Natural killer cell treated with Interleukin-12 subunit alpha and Interleukin-12 subunit beta and Interleukin-15 and Interleukin-18, amount 100 ng/mL, for 72 hours (primary cell): ENCODE results near the gene PCSK5. TPM values are rescaled to one million over a fixed set of nuclear protein-coding genes. Genes with fewer than 3 reads are reported as not detected.
"Not testable (repeated sequence)": the region's sequence is repeated elsewhere in the genome, so short reads cannot be mapped to it uniquely, and the experiment has no call there.

ENCODE experiments used
- ATAC-seq, 2 donors: fragments of 150-1000 bp; cut with Tn5 transposase in 1 of 2; sonication (Bioruptor Pico), chemical (Tn5 transposase) in 1 of 2; 2 replicates each; pipeline ENCODE4 v1.10.0; 2021
- DNase-seq: peaks from one replicate; pipeline ENCODE4 v3.0.0; 2022; ENCODE audit warnings: low spot score
- H3K27ac Mint-ChIP-seq, 2 donors: 1 replicate in 1 of 2; 2 replicates in 1 of 2; pipeline ENCODE4 v1.8.0; 2022; ENCODE audit warnings: mixed read lengths in 2 of 2, mild to moderate bottlenecking in 1 of 2, moderate library complexity in 1 of 2
- H3K27me3 Mint-ChIP-seq, 2 donors: 1 replicate in 1 of 2; 2 replicates in 1 of 2; pipeline ENCODE4 v1.8.0; 2022; ENCODE audit warnings: mixed read lengths in 2 of 2
- H3K36me3 Mint-ChIP-seq: one replicate; pipeline ENCODE4 v1.8.0; 2022; ENCODE audit warnings: mixed read lengths
- H3K4me1 Mint-ChIP-seq, 2 donors: 1 replicate in 1 of 2; 2 replicates in 1 of 2; pipeline ENCODE4 v1.8.0; 2022; ENCODE audit warnings: low read depth in 2 of 2, mixed read lengths in 2 of 2, mild to moderate bottlenecking in 1 of 2
- H3K4me3 Mint-ChIP-seq: one replicate; pipeline ENCODE4 v1.8.0; 2022; ENCODE audit warnings: mixed read lengths
- H3K9me3 Mint-ChIP-seq: 2 replicates; pipeline ENCODE4 v1.8.0; 2022; ENCODE audit warnings: mixed read lengths
- total RNA-seq, 2 donors: library from RNA; stranded (reverse); gene quantifications; one replicate each; pipeline ENCODE4 v1.2.3, GENCODE V29; 2022

Gene PCSK5
- total RNA-seq, 2 donors from 2014 or later: 1.7 to 9.9 TPM

DNA sequence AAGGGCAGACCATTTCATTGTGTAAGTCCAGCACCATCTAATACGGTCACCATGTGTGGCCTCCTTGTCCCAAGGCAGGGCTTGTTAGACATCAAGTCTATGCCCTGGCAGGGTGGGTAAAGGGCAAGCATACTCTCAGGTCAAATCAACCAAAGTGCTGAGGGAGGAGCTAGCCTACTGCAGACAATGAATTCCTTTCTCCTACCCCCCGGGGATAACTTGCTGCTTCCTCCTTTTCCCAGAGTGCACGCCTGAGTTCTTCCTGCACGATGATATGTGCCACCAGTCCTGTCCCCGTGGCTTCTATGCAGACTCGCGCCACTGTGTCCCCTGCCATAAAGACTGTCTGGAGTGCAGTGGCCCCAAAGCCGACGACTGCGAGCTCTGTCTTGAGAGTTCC, 432.3 kb downstream of the PCSK5 start:
- no peaks in the 10 kb centered on the region for H3K36me3 Mint-ChIP-seq
- ATAC-seq (no peak), DNase-seq (no peak)
- H3K9me3 Mint-ChIP-seq: no peaks in the 10 kb centered on the region
- H3K27me3 Mint-ChIP-seq: peaks cover 5 to 11% of the 10 kb centered on the region in 2 donors
- no peak overlapping the region for H3K27ac Mint-ChIP-seq
- H3K4me1 Mint-ChIP-seq: no peaks in the 10 kb centered on the region
- no peak overlapping the region for H3K4me3 Mint-ChIP-seq

DNA sequence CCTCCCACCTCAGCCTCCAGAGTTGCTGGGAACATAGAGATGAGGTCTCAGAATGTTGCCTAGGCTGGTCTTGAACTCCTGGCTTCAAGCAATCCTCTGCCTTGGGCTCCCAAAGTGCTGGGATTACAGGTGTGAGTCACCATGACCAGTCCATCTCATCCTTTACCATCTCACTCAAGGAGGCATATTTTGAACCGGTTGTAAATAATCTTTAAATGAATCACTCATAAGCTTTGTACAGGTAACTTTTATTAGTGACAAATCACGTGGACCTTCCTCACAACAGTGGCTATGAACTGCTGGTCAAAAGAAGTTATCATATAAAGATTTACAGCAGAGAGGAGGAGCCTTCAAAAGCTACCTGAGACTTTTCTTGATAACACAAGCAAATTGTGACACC, 433.0 kb downstream of the PCSK5 start:
- Mint-ChIP-seq H3K9me3 (no peaks in the 10 kb centered on the region), H3K4me3 (no peak overlapping the region), H3K4me1 (no peaks in the 10 kb centered on the region), H3K36me3 (no peaks in the 10 kb centered on the region), H3K27me3 (peaks cover 9 to 11% of the 10 kb centered on the region in 2 donors), H3K27ac (no peak overlapping the region)
- DNase-seq: no peak
- no peak for ATAC-seq

DNA sequence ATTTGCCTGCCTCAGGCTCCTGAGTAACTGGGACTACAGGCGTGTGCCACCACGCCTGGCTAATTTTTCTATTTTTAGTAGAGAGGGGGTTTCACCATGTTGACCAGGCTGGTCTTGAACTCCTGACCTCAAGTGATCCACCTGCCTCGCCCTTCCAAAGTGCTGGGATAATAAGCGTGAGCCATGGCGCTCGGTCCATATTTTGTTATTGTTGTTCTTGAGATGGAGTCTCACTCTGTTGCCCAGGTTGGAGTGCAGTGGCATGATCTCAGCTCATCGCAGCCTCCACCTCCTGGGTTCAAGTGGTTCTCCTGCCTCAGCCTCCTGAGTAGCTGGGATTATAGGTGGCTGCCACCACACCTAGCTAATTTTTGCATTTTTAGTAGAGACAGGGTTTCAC, 433.6 kb downstream of the PCSK5 start:
- not testable (repeated sequence) for H3K9me3 Mint-ChIP-seq, H3K27ac Mint-ChIP-seq, DNase-seq, H3K4me1 Mint-ChIP-seq, H3K36me3 Mint-ChIP-seq, ATAC-seq, H3K4me3 Mint-ChIP-seq
- peaks cover 11 to 12% of the 10 kb centered on the region in 2 donors for H3K27me3 Mint-ChIP-seq

DNA sequence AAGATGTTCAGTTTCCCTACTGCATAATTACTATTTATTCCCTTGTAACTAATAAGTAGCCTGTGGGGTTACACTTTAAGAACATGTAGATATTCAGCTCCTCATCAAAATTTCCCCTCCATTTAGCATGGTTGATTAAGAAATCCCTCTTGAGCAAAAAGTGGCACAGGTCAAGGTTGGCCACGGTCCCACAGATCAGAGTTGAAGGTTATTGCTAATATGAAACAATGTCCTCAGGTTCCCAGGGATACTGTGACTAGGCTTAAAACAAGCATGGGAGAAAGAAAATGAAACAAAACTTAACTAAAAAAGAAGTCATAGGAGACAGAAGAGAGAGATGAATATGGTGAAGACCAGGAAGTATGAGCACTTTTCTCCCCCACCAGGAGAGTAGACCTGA, 439.6 kb downstream of the PCSK5 start:
- Mint-ChIP-seq H3K9me3 (no peaks in the 10 kb centered on the region), H3K4me3 (no peak overlapping the region), H3K27me3 (peaks cover 7 to 13% of the 10 kb centered on the region in 2 donors), H3K4me1 (no peaks in the 10 kb centered on the region), H3K36me3 (no peaks in the 10 kb centered on the region), H3K27ac (no peak overlapping the region)
- no peak for DNase-seq
- ATAC-seq: no peak

DNA sequence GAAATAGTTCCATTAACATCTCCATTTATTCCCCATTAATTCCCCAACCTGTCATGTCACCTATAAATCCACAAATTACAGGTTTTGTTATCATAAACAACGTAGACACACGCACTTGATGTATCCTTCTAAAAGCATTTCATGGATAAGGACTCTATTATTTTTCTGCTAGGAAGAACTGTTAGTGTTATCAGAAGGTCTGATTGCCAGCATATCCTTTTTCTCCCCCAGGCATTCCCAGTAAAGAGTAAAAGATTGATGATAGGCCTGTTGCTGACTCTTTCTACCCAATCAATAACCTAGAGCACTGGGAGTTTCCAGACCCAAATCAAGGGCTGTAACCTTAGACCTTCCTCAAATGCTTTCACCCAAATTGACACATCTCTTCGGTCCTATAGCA, 442.9 kb downstream of the PCSK5 start:
- peaks cover 6 to 9% of the 10 kb centered on the region in 2 donors for H3K27me3 Mint-ChIP-seq
- DNase-seq (no peak), ATAC-seq (no peak)
- H3K4me1 Mint-ChIP-seq: peaks cover 0 to 3% of the 10 kb centered on the region in 2 donors
- H3K27ac Mint-ChIP-seq: no peak overlapping the region
- no peak overlapping the region for H3K4me3 Mint-ChIP-seq
- no peaks in the 10 kb centered on the region for H3K36me3 Mint-ChIP-seq
- no peaks in the 10 kb centered on the region for H3K9me3 Mint-ChIP-seq

DNA sequence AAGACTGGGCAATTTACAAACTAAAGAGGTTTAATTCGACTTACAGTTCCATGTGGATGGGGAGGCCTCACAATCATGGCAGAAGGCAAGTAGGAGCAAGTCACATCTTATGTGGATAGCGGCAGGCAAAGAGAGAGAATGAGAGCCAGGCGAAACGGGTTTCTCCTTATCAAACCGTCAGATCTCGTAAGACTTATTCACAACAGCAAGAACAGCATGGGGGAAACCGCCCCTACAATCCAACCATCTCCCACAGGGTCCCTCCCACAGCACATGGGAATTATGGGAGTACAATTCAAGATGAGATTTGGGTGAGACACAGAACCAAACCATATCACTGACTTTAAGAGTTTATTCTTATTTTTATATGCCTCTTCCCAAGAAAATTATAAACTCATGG, 443.5 kb downstream of the PCSK5 start:
- Mint-ChIP-seq H3K4me1 (peaks cover 0 to 3% of the 10 kb centered on the region in 2 donors), H3K27ac (no peak overlapping the region), H3K4me3 (no peak overlapping the region), H3K36me3 (no peaks in the 10 kb centered on the region), H3K9me3 (no peaks in the 10 kb centered on the region), H3K27me3 (peaks cover 6 to 11% of the 10 kb centered on the region in 2 donors)
- DNase-seq (no peak), ATAC-seq (no peak)

DNA sequence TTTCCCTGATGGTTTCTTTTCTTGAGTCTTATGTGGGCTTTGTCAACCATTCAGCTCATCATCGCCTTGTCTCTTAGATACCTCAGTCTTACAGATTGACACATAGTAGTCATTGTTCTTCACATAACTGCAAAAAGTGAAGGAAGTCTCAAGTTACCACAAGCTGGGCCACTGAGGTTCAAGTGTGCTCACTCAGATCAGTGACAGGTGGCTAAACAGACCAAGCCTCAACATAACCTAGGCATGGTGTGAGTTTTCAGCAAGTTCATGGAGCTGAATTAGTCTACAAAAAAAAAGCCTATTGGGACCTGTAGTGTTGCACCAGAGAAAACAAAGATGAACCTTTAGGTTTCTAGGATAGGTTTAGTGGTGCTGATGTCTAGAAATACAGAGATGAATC, 445.6 kb downstream of the PCSK5 start:
- H3K9me3 Mint-ChIP-seq: no peaks in the 10 kb centered on the region
- peaks cover 7 to 8% of the 10 kb centered on the region in 2 donors for H3K27me3 Mint-ChIP-seq
- no peak overlapping the region for H3K4me3 Mint-ChIP-seq
- peaks cover 0 to 3% of the 10 kb centered on the region in 2 donors for H3K4me1 Mint-ChIP-seq
- no peak for DNase-seq
- H3K36me3 Mint-ChIP-seq: no peaks in the 10 kb centered on the region
- no peak for ATAC-seq
- no peak overlapping the region for H3K27ac Mint-ChIP-seq

DNA sequence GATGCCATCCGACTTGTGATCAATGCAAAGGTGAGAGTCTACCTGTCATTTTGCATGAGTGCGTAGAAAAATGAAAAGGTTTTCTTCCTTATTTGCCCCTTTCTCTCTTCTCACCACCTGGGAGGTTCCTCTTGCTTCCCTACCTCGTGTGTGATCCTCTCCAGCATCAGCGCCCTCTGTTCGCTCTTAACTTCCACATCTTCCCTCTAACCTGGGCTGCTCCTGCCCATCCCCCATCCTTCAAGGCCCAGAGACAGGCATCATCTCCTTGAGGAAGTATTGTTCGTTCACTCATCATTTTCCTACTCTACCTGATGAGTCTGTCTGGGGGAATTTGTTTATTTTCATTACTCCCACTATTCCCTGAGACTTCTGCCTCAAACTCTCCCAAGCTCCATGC, 447.9 kb downstream of the PCSK5 start:
- H3K27me3 Mint-ChIP-seq: peaks cover 14 to 26% of the 10 kb centered on the region in 2 donors
- DNase-seq (no peak), ATAC-seq (no peak)
- H3K27ac Mint-ChIP-seq: no peak overlapping the region
- H3K36me3 Mint-ChIP-seq: no peaks in the 10 kb centered on the region
- no peaks in the 10 kb centered on the region for H3K9me3 Mint-ChIP-seq
- no peak overlapping the region for H3K4me3 Mint-ChIP-seq
- peaks cover 0 to 3% of the 10 kb centered on the region in 2 donors for H3K4me1 Mint-ChIP-seq

DNA sequence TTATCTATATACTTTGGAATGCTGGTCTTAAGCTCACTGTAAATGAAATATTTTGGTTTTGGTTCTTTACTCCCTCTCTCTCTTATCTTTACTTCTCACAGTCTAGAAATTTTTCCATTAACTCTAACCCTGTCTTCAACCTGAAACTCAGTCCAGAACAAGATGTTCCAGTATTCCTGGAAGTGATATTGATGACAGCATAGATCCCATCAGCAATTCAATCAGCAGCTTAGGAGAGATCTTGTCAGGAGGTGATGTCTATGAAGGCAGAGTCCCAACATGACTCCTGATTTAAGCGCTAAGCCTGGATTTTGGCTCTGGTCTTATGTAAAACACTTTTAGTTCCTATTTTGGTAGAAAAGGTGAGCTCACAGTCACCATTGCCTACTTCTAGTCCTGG, 451.1 kb downstream of the PCSK5 start:
- Mint-ChIP-seq H3K4me3 (no peak overlapping the region), H3K9me3 (no peaks in the 10 kb centered on the region)
- no peak for ATAC-seq

DNA sequence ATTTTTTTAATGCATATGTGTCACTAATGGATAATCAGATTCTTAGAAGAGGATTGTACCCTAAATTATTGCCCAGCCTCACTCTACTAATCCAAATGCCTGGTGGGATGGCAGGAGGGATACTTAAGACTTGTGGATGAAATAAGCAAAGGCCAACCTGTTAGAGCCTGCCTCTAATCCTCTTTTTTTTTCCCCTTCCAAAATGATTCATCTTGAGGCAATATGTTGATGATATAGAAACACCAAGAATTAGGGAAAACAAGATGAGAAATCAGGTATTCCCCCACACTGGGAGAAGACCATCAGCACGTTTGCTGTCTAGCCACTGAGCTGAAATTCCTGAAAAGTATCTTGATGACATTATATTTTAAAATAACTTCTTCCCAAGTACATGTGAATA, 451.7 kb downstream of the PCSK5 start:
- Mint-ChIP-seq H3K9me3 (no peaks in the 10 kb centered on the region), H3K4me3 (no peak overlapping the region), H3K36me3 (no peaks in the 10 kb centered on the region), H3K27me3 (peaks cover 13 to 30% of the 10 kb centered on the region in 2 donors), H3K4me1 (no peaks in the 10 kb centered on the region), H3K27ac (no peak overlapping the region)
- ATAC-seq (no peak), DNase-seq (no peak)

More for the DNA sequence above, 451.1 kb downstream of the PCSK5 start:
- no peak overlapping the region for H3K27ac Mint-ChIP-seq
- DNase-seq: no peak
- H3K27me3 Mint-ChIP-seq: peaks cover 13 to 30% of the 10 kb centered on the region in 2 donors
- H3K36me3 Mint-ChIP-seq: no peaks in the 10 kb centered on the region
- no peaks in the 10 kb centered on the region for H3K4me1 Mint-ChIP-seq

DNA sequence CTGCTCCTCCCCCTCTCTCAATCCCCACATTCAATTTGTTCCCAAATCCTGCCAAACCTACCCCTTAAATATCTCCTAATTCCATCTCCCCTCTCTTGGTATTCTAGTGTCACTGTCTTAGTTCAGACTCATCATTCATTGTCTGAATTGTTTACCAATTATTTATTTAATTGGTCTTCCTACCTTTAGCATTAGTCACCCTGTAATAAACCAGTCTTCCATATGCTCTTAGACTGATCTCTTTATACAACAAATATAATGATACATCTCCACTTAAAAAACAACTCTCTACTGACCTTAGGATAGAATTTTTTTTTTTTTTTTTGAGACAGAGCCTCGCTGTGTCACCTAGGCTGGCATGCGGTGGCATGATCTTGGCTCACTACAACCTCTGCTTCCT, 452.4 kb downstream of the PCSK5 start:
- peaks cover 13 to 30% of the 10 kb centered on the region in 2 donors for H3K27me3 Mint-ChIP-seq
- no peaks in the 10 kb centered on the region for H3K4me1 Mint-ChIP-seq

DNA sequence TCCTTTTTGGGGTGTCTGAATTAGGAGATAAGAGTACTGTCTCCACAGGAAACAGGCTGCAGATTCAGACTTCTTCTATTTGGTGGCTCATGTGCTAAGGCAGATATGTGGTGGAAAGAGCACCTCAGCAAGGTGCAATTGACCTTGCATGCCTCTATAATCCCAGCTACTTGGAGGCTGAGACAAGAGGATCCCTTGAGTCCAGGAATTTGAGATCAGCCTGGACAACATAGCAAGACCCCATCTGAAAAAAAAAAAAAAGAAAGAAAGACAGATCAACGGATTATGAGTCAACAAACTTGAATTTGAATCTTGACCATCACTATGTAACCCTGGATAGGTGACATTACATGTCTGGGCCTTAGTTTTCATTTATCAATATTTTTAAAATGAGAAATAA, 459.4 kb downstream of the PCSK5 start:
- no peak overlapping the region for H3K4me3 Mint-ChIP-seq
- no peaks in the 10 kb centered on the region for H3K9me3 Mint-ChIP-seq
- ATAC-seq: no peak
- no peaks in the 10 kb centered on the region for H3K4me1 Mint-ChIP-seq
- H3K36me3 Mint-ChIP-seq: no peaks in the 10 kb centered on the region
- peaks cover 9% of the 10 kb centered on the region in 2 donors for H3K27me3 Mint-ChIP-seq
- H3K27ac Mint-ChIP-seq: no peak overlapping the region
- no peak for DNase-seq

More for the DNA sequence above, 452.4 kb downstream of the PCSK5 start:
- H3K27ac Mint-ChIP-seq: no peak overlapping the region
- no peak for DNase-seq
- no peak overlapping the region for H3K4me3 Mint-ChIP-seq
- no peaks in the 10 kb centered on the region for H3K36me3 Mint-ChIP-seq
- ATAC-seq: no peak
- no peaks in the 10 kb centered on the region for H3K9me3 Mint-ChIP-seq

DNA sequence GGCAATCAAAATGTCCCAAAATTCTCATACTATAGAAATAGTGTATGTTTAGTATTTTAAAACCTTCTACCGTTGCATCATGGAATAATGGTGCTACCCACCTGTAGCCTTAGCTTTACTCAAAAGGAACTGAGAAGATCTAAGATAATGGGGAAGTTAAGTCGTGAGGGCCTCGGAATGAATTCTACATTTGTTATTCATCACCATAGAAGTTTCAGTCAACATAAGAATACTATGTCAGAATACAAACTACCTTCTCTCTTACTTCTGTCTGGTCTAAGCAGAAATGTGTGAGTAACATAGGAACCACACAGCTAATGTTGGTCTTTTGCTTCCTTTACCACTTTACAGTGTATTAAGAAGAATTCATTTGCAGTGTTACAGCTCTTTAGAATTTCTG, 460.5 kb downstream of the PCSK5 start:
- DNase-seq (no peak), ATAC-seq (no peak)
- Mint-ChIP-seq H3K4me3 (no peak overlapping the region), H3K27ac (no peak overlapping the region), H3K36me3 (no peaks in the 10 kb centered on the region), H3K27me3 (peaks cover 9 to 10% of the 10 kb centered on the region in 2 donors), H3K9me3 (no peaks in the 10 kb centered on the region), H3K4me1 (no peaks in the 10 kb centered on the region)

DNA sequence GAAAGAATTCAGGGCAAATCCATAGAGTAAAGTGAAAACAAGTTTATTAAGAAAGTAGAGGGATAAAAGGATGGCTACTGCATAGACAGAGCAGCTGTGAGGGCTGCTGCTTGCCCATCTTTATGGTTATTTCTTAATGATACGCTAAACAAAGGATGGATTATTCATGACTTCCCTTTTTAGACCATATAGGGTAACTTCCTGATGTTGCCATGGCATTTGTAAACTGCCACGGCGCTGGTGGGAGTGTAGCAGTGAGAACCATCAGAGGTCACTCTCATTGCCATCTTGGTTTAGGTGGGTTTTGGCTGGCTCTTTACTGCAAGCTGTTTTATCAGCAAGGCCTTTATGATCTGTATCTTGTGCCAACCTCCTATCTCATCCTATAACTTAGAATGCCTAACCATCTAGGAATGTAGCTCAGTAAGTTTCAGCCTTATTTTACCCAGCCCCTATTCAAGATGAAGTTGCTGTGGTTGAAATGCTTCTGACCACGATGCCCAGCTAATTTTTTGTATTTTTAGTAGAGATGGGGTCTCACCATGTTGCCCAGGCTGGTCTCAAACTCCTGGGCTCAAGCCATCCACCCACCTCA, 461.6 kb downstream of the PCSK5 start:
- DNase-seq (no peak), ATAC-seq (no peak)
- H3K9me3 Mint-ChIP-seq: no peaks in the 10 kb centered on the region
- H3K36me3 Mint-ChIP-seq: no peaks in the 10 kb centered on the region
- H3K4me1 Mint-ChIP-seq: no peaks in the 10 kb centered on the region
- H3K27me3 Mint-ChIP-seq: peaks cover 9 to 12% of the 10 kb centered on the region in 2 donors
- no peak overlapping the region for H3K27ac Mint-ChIP-seq
- no peak overlapping the region for H3K4me3 Mint-ChIP-seq

DNA sequence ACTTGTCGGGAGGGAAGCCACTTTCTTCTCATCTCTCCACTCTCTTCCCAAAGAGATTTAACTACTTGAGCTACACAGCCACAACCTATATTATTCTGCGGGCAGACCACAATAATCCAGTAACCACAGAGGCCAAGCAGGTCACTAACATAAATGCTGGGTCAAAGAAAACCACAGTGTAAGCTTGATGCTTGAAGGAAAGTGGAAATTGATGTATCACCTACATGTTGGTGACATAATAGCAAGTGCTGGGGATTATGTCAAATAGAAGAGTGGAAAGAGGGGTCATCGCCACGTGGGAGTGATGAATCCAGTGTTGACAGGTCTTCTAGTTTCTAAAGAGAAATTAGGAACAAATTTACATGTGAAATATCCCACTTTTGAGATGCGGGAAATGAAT, 462.8 kb downstream of the PCSK5 start:
- no peak for ATAC-seq
- H3K4me1 Mint-ChIP-seq: no peaks in the 10 kb centered on the region
- H3K27ac Mint-ChIP-seq: no peak overlapping the region
- peaks cover 9 to 15% of the 10 kb centered on the region in 2 donors for H3K27me3 Mint-ChIP-seq
- no peak for DNase-seq
- no peaks in the 10 kb centered on the region for H3K9me3 Mint-ChIP-seq
- H3K36me3 Mint-ChIP-seq: no peaks in the 10 kb centered on the region
- H3K4me3 Mint-ChIP-seq: no peak overlapping the region
